Stimulated activated CD8-positive, alpha-beta memory T cell treated with anti-CD3 and anti-CD28 coated beads, Interleukin-7, amount 100 ng/mL, for 24 hours (primary cell): Measurements from ENCODE around the gene ECE1.

Source experiments
- DNase-seq: peaks from one replicate; pipeline ENCODE4 v3.0.0-alpha.2; 2020; ENCODE audit warnings: low read depth

The ECE1 gene

GRCh38 chr1:21289700-21290545 lies at the start of gene ECE1:
Gene ECE1, minus strand, starts transcription at chr1:21290463. Its CDS starts 49 bp downstream, at chr1:21290414.
- DNase-seq: no peak

- no peak for DNase-seq
Observed at GRCh38 chr1:21339356-21340229, 49.3 kb upstream of the ECE1 start.

GRCh38 chr1:21338573-21339355 lies 48.5 kb upstream of the ECE1 start:
- no peak for DNase-seq

- DNase-seq: no peak
Observed at GRCh38 chr1:21337928-21338572, 47.8 kb upstream of the ECE1 start.

GRCh38 chr1:21337454-21337927 lies 47.2 kb upstream of the ECE1 start:
- DNase-seq: no peak

GRCh38 chr1:21337010-21337437 lies 46.8 kb upstream of the ECE1 start:
- no peak for DNase-seq

- no peak for DNase-seq
Observed at GRCh38 chr1:21335750-21336224, 45.5 kb upstream of the ECE1 start.

GRCh38 chr1:21335088-21335691 lies 44.9 kb upstream of the ECE1 start:
- DNase-seq: no peak

- peak; percentile 47 for DNase-seq
Observed at GRCh38 chr1:21334214-21335087, 44.2 kb upstream of the ECE1 start.

GRCh38 chr1:21333824-21334213 lies 43.6 kb upstream of the ECE1 start:
- DNase-seq: no peak

GRCh38 chr1:21332554-21333311 lies 42.5 kb upstream of the ECE1 start:
- no peak for DNase-seq

- DNase-seq: no peak
Observed at GRCh38 chr1:21331752-21332478, 41.7 kb upstream of the ECE1 start.

- no peak for DNase-seq
Observed at GRCh38 chr1:21330544-21330943, 40.3 kb upstream of the ECE1 start.

GRCh38 chr1:21329209-21329844 lies 39.1 kb upstream of the ECE1 start:
- no peak for DNase-seq

- no peak for DNase-seq
Observed at GRCh38 chr1:21327566-21328323, 37.5 kb upstream of the ECE1 start.

- DNase-seq: no peak
Observed at GRCh38 chr1:21326861-21327344, 36.6 kb upstream of the ECE1 start.
